GM21619 (cell line): Measurements from ENCODE around the gene RNPS1.
"Not testable (repeated sequence)": the region's sequence is repeated elsewhere in the genome, so short reads cannot be mapped to it uniquely, and the experiment has no call there.

Experiments
- ATAC-seq: cut with Tn5 transposase; IDR thresholded peaks from one replicate; pipeline ENCODE4 v1.9.1; 2021; ENCODE audit not compliant: unreplicated experiment

The RNPS1 gene

GRCh38 chr16:2258530-2258929 is 9.4 kb downstream of the RNPS1 start:
- not testable (repeated sequence) for ATAC-seq

GRCh38 chr16:2257726-2258125 is 10.2 kb downstream of the RNPS1 start:
- no peak for ATAC-seq

- ATAC-seq = no peak
Observed at GRCh38 chr16:2256531-2257140, 11.3 kb downstream of the RNPS1 start.

GRCh38 chr16:2253293-2253692 is 14.6 kb downstream of the RNPS1 start:
- no peak for ATAC-seq

GRCh38 chr16:2252806-2253148 is 15.1 kb downstream of the RNPS1 start:
- no peak for ATAC-seq

- peak; percentile 88 for ATAC-seq
Observed at GRCh38 chr16:2251296-2252111, 16.4 kb downstream of the RNPS1 start, which contains the start of gene ECI1. ECI1 (minus strand) TSS chr16:2251587; CDS start chr16:2251566, 21 bp downstream.

- no peak for ATAC-seq
Observed at GRCh38 chr16:2250652-2251295, 17.2 kb downstream of the RNPS1 start.

- no peak for ATAC-seq
Observed at GRCh38 chr16:2246301-2246885, 21.5 kb downstream of the RNPS1 start.

- no peak for ATAC-seq
Observed at GRCh38 chr16:2244926-2245795, 22.8 kb downstream of the RNPS1 start.

GRCh38 chr16:2244301-2244700 is 23.6 kb downstream of the RNPS1 start:
- ATAC-seq = no peak

GRCh38 chr16:2243781-2244180 is 24.1 kb downstream of the RNPS1 start:
- ATAC-seq = no peak

GRCh38 chr16:2243031-2243528 is 24.8 kb downstream of the RNPS1 start:
- ATAC-seq = no peak

- ATAC-seq = no peak
Observed at GRCh38 chr16:2242598-2242997, 25.3 kb downstream of the RNPS1 start.

GRCh38 chr16:2240331-2240730 is 27.6 kb downstream of the RNPS1 start:
- ATAC-seq = not testable (repeated sequence)

- ATAC-seq = no peak
Observed at GRCh38 chr16:2238838-2239675, 28.9 kb downstream of the RNPS1 start.

GRCh38 chr16:2238150-2238837 is 29.6 kb downstream of the RNPS1 start:
- ATAC-seq = no peak

- ATAC-seq = no peak
Observed at GRCh38 chr16:2237493-2238149, 30.3 kb downstream of the RNPS1 start.

- ATAC-seq = no peak
Observed at GRCh38 chr16:2237102-2237482, 30.8 kb downstream of the RNPS1 start.
